ENCODE data around the gene DNAJC12.

DNA sequence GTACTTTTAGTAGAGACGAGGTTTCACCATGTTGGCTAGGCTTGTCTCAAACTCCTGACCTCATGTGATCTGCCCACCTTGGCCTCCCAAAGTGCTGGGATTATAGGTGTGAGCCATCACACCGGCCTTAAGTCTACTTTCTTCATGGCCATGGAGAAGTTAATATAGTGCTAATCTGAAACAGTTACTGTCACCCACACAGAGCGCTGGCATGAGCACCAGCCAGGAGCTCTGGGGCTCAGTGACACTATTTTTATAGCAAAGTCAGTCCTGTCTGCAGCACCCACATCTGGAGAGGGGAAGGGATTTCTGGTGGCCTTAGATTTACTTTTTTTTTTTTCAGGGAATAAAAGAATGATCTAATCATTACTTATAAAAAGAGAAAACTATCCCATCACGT, 21.3 kb downstream of the DNAJC12 start:
- TF ChIP-seq, protein P1, sequence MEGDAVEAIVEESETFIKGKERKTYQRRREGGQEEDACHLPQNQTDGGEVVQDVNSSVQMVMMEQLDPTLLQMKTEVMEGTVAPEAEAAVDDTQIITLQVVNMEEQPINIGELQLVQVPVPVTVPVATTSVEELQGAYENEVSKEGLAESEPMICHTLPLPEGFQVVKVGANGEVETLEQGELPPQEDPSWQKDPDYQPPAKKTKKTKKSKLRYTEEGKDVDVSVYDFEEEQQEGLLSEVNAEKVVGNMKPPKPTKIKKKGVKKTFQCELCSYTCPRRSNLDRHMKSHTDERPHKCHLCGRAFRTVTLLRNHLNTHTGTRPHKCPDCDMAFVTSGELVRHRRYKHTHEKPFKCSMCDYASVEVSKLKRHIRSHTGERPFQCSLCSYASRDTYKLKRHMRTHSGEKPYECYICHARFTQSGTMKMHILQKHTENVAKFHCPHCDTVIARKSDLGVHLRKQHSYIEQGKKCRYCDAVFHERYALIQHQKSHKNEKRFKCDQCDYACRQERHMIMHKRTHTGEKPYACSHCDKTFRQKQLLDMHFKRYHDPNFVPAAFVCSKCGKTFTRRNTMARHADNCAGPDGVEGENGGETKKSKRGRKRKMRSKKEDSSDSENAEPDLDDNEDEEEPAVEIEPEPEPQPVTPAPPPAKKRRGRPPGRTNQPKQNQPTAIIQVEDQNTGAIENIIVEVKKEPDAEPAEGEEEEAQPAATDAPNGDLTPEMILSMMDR (IDR thresholded peaks at IDR 0.05; ENCODE audit: control extremely low read depth in 1 of 3, insufficient read depth in 1 of 3, low read depth in 1 of 3, low read length in 3 of 3), result no peak
- TF ChIP-seq, protein P2, sequence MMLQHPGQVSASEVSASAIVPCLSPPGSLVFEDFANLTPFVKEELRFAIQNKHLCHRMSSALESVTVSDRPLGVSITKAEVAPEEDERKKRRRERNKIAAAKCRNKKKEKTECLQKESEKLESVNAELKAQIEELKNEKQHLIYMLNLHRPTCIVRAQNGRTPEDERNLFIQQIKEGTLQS (IDR thresholded peaks at IDR 0.05; ENCODE audit: insufficient read depth, low read depth, low read length), result no peak
- TF ChIP-seq JUN (IDR thresholded peaks at IDR 0.05; ENCODE audit: low read depth, low read length) (no peak), POLR2A (IDR thresholded peaks at IDR 0.05; ENCODE audit: control extremely low read depth in 1 of 2, low read depth in 2 of 2, low read length in 2 of 2) (no peak), POU5F1 (IDR thresholded peaks at IDR 0.05; ENCODE audit: low read depth, low read length) (no peak), SIRT6 (IDR thresholded peaks at IDR 0.05; ENCODE audit: low read length) (no peak)
